Kidney tubule cell (primary cell): ENCODE measurements around the gene CSHL1.
A peak's percentile ranks its signal among the peaks of the same experiment; 100 is the strongest.
"Not testable (repeated sequence)": the region's sequence is repeated elsewhere in the genome, so short reads cannot be mapped to it uniquely, and the experiment has no call there.

Source experiments
- DNase-seq: peaks from one replicate; pipeline ENCODE4 v3.0.0-alpha.2; 2018; ENCODE audit warnings: low spot score

Gene CSHL1

GRCh38 chr17:63885119-63885518, 25.9 kb downstream of the CSHL1 start:
- not testable (repeated sequence) for DNase-seq

- DNase-seq: not testable (repeated sequence)
Observed at GRCh38 chr17:63882626-63883126, 28.4 kb downstream of the CSHL1 start.

- peak; percentile 56 for DNase-seq
Observed at GRCh38 chr17:63881935-63882601, 29.0 kb downstream of the CSHL1 start, which contains the start of gene GH2. TSS of gene GH2 (minus strand) at chr17:63881944. CDS start at chr17:63881801, 143 bp downstream.

- not testable (repeated sequence) for DNase-seq
Observed at GRCh38 chr17:63881337-63881736, 29.7 kb downstream of the CSHL1 start.

- no peak for DNase-seq
Observed at GRCh38 chr17:63880706-63881105, 30.4 kb downstream of the CSHL1 start.

- DNase-seq: not testable (repeated sequence)
Observed at GRCh38 chr17:63878413-63878812, 32.6 kb downstream of the CSHL1 start.

- DNase-seq: not testable (repeated sequence)
Observed at GRCh38 chr17:63874693-63875092, 36.4 kb downstream of the CSHL1 start.

- not testable (repeated sequence) for DNase-seq
Observed at GRCh38 chr17:63874061-63874626, 36.9 kb downstream of the CSHL1 start.

GRCh38 chr17:63873577-63873976, 37.5 kb downstream of the CSHL1 start, which contains the start of gene CSH2:
TSS of gene CSH2 (minus strand) at chr17:63873677. CDS start at chr17:63873614, 63 bp downstream.
- DNase-seq: not testable (repeated sequence)

GRCh38 chr17:63871646-63872365, 39.3 kb downstream of the CSHL1 start:
- peak; percentile 84 for DNase-seq

- DNase-seq: not testable (repeated sequence)
Observed at GRCh38 chr17:63870292-63870665, 40.8 kb downstream of the CSHL1 start.

GRCh38 chr17:63869491-63870291, 41.4 kb downstream of the CSHL1 start:
- peak; percentile 79 for DNase-seq

- not testable (repeated sequence) for DNase-seq
Observed at GRCh38 chr17:63866625-63867024, 44.4 kb downstream of the CSHL1 start.
